ENCODE results near the gene TRIM39.

DNA sequence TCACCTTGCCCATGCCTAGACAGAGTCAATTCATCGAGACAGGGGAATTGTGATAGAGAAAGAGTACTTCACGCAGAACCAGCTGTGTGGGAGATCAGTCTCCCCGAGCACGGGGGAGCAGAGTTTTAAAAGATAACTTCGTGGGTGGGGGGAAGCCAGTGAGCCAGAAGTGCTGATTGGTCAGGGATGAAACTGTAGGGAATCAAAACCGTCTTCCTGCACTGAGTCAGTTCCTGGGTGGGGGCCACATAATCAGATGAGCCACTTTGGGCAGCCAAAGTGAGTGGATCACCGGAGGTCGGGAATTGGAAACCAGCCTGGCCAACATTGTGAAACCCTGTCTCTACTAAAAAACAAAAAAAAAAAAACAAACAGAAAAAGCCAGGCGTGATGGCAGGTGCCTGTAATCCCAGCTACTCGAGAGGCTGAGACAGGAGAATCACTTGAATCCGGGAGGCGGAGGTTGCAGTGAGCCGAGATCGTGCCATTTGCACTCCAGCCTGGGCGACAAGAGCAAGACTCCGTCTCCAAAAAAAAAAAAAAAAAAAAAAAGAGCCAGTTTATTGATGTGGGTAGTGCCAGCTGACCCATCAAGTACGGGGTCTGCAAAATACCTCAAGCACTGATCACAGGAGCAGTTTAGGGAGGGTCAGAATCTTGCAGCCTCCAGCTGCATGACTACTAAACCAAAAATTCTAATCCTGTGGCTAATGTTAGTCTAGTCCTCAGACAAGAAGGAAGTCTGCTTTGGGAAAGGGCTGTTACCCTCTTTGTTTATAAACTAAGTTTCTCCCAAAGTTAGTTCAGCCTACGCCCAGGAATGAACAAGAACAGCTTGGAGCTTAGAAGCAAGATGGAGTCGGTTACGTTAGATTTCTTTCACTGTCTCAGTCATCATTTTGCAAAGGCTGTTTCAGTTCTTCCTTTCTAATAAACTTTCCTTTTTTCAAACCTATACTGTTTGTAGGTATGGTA lies 3.9 kb upstream of the TRIM39 start:
- no peak for TF ChIP-seq CTCF (IDR thresholded peaks at IDR 0.05)
- TF ChIP-seq POLR2A (IDR thresholded peaks at IDR 0.05), result no peak

Measured in body of pancreas (tissue), 4 donors.